Hematopoietic multipotent progenitor cell treated with erythropoietin and hydrocortisone succinate and interleukin-3 and kit ligand, for 15 days (in vitro differentiated cells): ENCODE data around the gene SESN1.
"Not testable (repeated sequence)": the region's sequence is repeated elsewhere in the genome, so short reads cannot be mapped to it uniquely, and the experiment has no call there.

Source experiments
- DNase-seq: peaks from one replicate; pipeline ENCODE4 v3.0.0-alpha.2; 2015; ENCODE audit warnings: low spot score

The SESN1 gene

DNA sequence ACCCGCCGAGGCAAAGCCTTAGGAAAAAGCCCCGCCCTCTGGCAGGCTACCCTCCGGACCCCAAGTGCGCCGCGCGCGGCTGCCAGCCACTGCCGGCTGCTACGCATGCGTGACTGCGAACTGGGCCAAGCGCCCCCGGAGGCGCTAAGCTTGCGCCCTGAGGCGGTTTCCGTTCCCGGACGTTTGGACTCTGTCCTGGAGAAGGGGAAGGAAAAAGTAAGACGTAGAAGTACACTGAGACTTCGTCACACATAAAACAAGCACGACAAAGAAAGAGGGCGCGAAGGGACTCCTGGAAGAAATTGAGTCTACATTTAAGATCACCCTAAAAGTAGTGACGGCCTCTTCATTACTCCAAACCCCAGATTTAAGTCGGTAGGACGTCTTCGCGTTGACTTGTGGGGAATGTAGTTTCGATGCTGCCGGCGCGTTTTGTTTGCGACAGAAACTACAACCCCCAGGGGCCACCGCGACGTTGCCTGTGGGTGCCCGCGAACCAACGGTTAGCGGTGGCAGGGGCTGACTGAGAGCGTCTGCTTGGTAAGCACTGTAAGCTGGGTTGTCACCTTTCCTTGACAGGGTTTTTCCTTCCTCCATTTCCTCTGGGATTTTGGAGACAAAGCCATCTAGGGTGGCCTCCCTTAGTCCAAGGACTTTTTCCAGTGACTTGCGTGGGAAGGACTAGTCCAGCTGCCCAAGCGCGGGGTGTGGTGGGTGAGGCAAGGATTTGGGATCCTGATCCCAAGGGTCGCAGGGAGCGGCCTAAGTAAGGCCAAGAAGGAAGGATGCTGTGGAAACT is 589 bp upstream of the SESN1 start, which contains the start of gene CEP57L1:
TSS of gene CEP57L1 (plus strand) at position 472 of the 799 bp plus-strand sequence. CDS start 49,715 bp downstream, outside the sequence.
- DNase-seq, result peak; percentile 95

GRCh38 chr6:109093732-109094415 is 772 bp downstream of the SESN1 start:
- peak; percentile 36 for DNase-seq

GRCh38 chr6:109092074-109092473 is 2.6 kb downstream of the SESN1 start:
- DNase-seq, result no peak

GRCh38 chr6:109091314-109092024 is 3.2 kb downstream of the SESN1 start:
- DNase-seq, result no peak

- no peak for DNase-seq
Observed at GRCh38 chr6:109088995-109089394, 5.7 kb downstream of the SESN1 start.

GRCh38 chr6:109087661-109088264 is 6.9 kb downstream of the SESN1 start:
- DNase-seq, result no peak

DNA sequence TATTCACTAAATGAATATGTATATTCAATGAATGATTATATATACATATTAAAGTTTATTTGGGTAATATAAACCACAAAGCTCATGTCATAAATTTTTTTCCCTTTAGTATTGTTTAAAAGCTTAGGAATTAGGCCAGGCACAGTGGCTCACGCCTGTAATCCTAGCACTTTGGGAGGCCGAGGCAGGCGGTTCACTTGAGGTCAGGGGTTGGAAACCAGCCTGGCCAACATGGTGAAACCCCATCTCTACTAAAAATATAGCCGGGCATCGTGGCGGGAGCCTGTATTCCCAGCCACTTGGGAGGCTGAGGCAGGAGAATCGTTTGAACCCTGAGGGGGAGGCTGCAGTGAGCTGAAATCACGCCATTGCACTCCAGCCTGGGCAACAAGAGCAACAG is 10.5 kb downstream of the SESN1 start:
- DNase-seq, result not testable (repeated sequence)

GRCh38 chr6:109083657-109084056 is 11.0 kb downstream of the SESN1 start:
- DNase-seq, result no peak

GRCh38 chr6:109082188-109082577 is 12.5 kb downstream of the SESN1 start:
- DNase-seq, result no peak

- no peak for DNase-seq
Observed at GRCh38 chr6:109081516-109082187, 13.0 kb downstream of the SESN1 start.

GRCh38 chr6:109081026-109081425 is 13.6 kb downstream of the SESN1 start:
- no peak for DNase-seq

DNA sequence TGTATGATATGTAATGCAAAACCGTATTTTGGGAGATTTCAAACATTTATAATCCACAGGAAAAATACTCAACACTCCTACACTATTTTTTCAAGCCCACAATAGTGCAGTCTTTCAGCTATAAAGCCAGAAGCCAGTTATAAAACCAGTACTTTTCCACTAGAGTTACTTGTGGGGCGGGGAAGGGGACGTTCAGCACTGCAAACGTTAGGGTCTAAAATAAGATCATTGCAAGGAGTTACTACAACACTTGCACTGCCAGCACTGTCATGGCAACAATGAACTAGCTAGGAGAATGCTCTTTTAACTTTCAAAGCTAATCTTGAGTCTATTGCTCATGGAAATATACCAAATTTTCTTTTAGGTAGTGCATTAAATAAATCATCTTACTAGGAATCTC is 14.7 kb downstream of the SESN1 start:
- DNase-seq, result no peak

- DNase-seq, result no peak
Observed at GRCh38 chr6:109076377-109076776, 18.3 kb downstream of the SESN1 start.

DNA sequence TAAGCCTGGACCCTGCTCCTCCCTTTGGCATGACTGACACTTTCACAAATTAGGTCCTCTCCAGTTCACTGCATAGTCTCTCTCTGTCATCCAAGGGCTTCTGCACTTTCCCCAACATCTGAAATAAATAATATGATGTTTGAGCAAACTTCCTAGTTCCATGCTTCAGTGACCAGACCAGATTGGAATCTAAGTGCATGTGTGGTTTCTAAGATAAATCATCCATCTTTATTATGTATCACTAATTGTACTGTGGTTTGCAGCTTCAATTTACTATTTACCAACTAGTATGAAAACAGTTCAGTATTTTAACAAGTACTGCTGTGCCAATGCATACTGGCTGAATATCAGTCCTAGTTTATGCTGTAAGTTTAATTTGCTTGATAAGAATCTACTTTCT is 18.7 kb downstream of the SESN1 start:
- DNase-seq, result no peak

GRCh38 chr6:109074133-109074415 is 20.6 kb downstream of the SESN1 start:
- DNase-seq, result no peak

- DNase-seq, result peak; percentile 81
Observed at GRCh38 chr6:109073344-109074132, 21.1 kb downstream of the SESN1 start.

- DNase-seq, result no peak
Observed at GRCh38 chr6:109071125-109071917, 23.3 kb downstream of the SESN1 start.

DNA sequence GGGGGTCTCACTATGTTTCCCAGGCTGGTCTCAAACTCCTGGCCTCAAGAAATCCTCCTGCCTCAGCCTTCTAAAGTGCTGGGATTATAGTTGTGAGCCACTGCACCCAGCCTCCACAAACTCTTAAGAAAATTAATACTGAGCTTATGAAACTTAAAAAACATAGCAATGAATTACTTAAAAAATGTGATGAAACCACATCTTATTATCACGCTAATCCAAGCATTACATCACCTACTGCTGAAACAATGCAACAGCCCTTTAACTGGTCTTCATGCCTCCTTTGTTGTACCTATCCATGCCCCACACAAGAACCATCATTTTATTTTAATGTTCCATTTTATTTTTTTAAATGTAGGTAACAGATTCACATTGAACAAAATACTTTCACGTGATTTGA is 24.9 kb downstream of the SESN1 start:
- no peak for DNase-seq

GRCh38 chr6:109062767-109063352 is 31.8 kb downstream of the SESN1 start:
- no peak for DNase-seq

- DNase-seq, result no peak
Observed at GRCh38 chr6:109062216-109062615, 32.4 kb downstream of the SESN1 start.
